NAMALWA (cell line): ENCODE measurements around the gene POLDIP2.

Experiments used
- DNase-seq: peaks from one replicate; pipeline ENCODE4 v3.0.0-alpha.2; 2015; ENCODE audit warnings: low spot score

POLDIP2 gene

GRCh38 chr17:28335201-28335958, 21.9 kb downstream of the POLDIP2 start, which contains the start of the genes IFT20 and TNFAIP1:
IFT20 (minus strand) TSS chr17:28335472; CDS start chr17:28331985, 3,487 bp downstream.
TNFAIP1 (plus strand) TSS chr17:28335761; CDS start chr17:28339522, 3,761 bp downstream.
- peak; percentile 100 for DNase-seq

GRCh38 chr17:28334666-28335200, 22.6 kb downstream of the POLDIP2 start:
- no peak for DNase-seq

GRCh38 chr17:28334171-28334570, 23.2 kb downstream of the POLDIP2 start:
- DNase-seq, result peak; percentile 42

- no peak for DNase-seq
Observed at GRCh38 chr17:28333083-28333746, 24.1 kb downstream of the POLDIP2 start.

- DNase-seq, result no peak
Observed at GRCh38 chr17:28331891-28332420, 25.4 kb downstream of the POLDIP2 start.

- no peak for DNase-seq
Observed at GRCh38 chr17:28330671-28331070, 26.7 kb downstream of the POLDIP2 start.

GRCh38 chr17:28328325-28328724, 29.0 kb downstream of the POLDIP2 start:
- DNase-seq, result no peak

GRCh38 chr17:28327709-28328108, 29.6 kb downstream of the POLDIP2 start:
- no peak for DNase-seq

- DNase-seq, result no peak
Observed at GRCh38 chr17:28327031-28327607, 30.2 kb downstream of the POLDIP2 start.

GRCh38 chr17:28326114-28326513, 31.2 kb downstream of the POLDIP2 start:
- DNase-seq, result no peak

GRCh38 chr17:28325211-28325610, 32.1 kb downstream of the POLDIP2 start:
- DNase-seq, result no peak

GRCh38 chr17:28324781-28325180, 32.5 kb downstream of the POLDIP2 start:
- no peak for DNase-seq

- no peak for DNase-seq
Observed at GRCh38 chr17:28324267-28324745, 33.0 kb downstream of the POLDIP2 start.

- DNase-seq, result no peak
Observed at GRCh38 chr17:28320215-28321061, 36.9 kb downstream of the POLDIP2 start.

- no peak for DNase-seq
Observed at GRCh38 chr17:28319598-28319935, 37.8 kb downstream of the POLDIP2 start.

- peak; percentile 98 for DNase-seq
Observed at GRCh38 chr17:28318759-28319597, 38.3 kb downstream of the POLDIP2 start, which contains the start of gene TMEM97. TMEM97 (plus strand) TSS chr17:28319200; CDS start chr17:28319240, 40 bp downstream.

- DNase-seq, result no peak
Observed at GRCh38 chr17:28317966-28318758, 39.2 kb downstream of the POLDIP2 start.

- no peak for DNase-seq
Observed at GRCh38 chr17:28317099-28317965, 40.0 kb downstream of the POLDIP2 start.
